ENCODE results near the gene LRRC8D. TPM values are rescaled to one million over a fixed set of nuclear protein-coding genes. Genes with fewer than 3 reads are reported as not detected.

Gene LRRC8D
- total RNA-seq, 2 donors from 2014 or later, result 7.6 to 13.0 TPM

DNA sequence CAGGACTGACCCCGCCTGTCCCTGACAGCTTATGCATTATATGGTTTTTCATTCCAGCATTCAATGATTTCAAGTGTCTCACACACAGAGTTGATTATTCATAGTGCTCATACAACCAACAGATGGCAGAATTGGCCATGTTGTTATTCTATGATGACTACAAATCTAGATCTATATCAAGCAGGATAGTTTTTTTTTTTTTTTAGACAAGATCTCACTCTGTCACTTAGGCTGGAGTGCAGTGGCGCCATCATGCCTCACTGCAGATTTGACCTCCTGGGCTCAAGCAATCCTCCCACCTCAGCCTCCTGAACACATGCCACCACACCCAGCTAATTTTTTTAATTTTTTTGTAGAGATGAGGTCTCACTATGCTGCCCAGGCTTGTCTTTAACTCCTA, 40.1 kb upstream of the LRRC8D start:
- H3K27me3 ChIP-seq, result no peaks in the 10 kb centered on the region
- no peak overlapping the region for H3K4me3 ChIP-seq
- no peak for ATAC-seq
- H3K4me1 ChIP-seq, result no peaks in the 10 kb centered on the region
- no peaks in the 10 kb centered on the region for H3K9me3 ChIP-seq
- DNase-seq, result no peak
- intact Hi-C loops (cut with DNase I), result no loop called here
- no peaks in the 10 kb centered on the region for H3K36me3 ChIP-seq (replicated peaks in 1 of 2; ENCODE audit: insufficient read depth in 1 of 2, low read depth in 2 of 2)
- 73 to 80% methylated on average over 2 of the region's 2 CpGs for WGBS, 2 donors
- TF ChIP-seq, protein P1, sequence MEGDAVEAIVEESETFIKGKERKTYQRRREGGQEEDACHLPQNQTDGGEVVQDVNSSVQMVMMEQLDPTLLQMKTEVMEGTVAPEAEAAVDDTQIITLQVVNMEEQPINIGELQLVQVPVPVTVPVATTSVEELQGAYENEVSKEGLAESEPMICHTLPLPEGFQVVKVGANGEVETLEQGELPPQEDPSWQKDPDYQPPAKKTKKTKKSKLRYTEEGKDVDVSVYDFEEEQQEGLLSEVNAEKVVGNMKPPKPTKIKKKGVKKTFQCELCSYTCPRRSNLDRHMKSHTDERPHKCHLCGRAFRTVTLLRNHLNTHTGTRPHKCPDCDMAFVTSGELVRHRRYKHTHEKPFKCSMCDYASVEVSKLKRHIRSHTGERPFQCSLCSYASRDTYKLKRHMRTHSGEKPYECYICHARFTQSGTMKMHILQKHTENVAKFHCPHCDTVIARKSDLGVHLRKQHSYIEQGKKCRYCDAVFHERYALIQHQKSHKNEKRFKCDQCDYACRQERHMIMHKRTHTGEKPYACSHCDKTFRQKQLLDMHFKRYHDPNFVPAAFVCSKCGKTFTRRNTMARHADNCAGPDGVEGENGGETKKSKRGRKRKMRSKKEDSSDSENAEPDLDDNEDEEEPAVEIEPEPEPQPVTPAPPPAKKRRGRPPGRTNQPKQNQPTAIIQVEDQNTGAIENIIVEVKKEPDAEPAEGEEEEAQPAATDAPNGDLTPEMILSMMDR (IDR thresholded peaks at IDR 0.05), result peak in 1 of 7 experiments; percentile 20
- no peak for TF ChIP-seq POLR2A (IDR thresholded peaks at IDR 0.05)
- H3K27ac ChIP-seq, result no peak overlapping the region

DNA sequence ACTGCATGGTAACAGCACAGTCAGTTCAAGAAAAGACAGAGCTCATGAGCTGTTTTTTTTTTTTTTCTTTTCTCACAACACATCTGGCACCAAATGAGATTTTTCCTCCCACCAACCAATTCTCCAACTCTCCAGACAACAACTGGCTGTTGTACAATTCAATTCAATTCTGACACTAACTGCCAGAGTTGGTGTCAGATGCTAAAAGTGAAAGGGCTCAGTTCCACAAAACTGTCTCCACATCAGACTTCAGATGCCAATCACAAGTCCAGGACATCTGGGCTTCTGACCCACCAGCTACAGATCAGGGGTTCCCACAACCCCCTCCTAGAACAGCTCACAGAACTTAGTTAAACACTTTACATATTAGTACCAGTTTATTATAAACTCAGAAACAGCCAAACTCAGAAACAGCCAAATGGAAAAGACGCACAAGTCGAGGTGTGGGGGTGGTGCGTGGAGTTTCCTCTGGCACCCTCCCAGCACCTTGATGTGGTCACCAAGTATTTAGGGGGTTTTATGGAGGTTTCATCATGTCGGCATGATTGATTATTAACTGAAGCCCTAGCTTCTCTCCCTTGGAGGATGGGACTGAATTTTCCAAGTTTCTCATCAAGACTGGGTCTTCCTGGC, 39.2 kb upstream of the LRRC8D start:
- DNase-seq (no peak), ATAC-seq (no peak)
- intact Hi-C loops (cut with DNase I), result no loop called here
- H3K9me3 ChIP-seq, result no peaks in the 10 kb centered on the region
- H3K36me3 ChIP-seq (replicated peaks in 1 of 2; ENCODE audit: insufficient read depth in 1 of 2, low read depth in 2 of 2), result no peaks in the 10 kb centered on the region
- no peaks in the 10 kb centered on the region for H3K27me3 ChIP-seq
- WGBS, 2 donors, result 66 to 68% methylated on average over 4 of the region's 4 CpGs
- no peaks in the 10 kb centered on the region for H3K4me1 ChIP-seq
- H3K27ac ChIP-seq, result no peak overlapping the region
- no peak overlapping the region for H3K4me3 ChIP-seq
- TF ChIP-seq POLR2A (IDR thresholded peaks at IDR 0.05), result no peak
- TF ChIP-seq, protein P1 (IDR thresholded peaks at IDR 0.05), result no peak

DNA sequence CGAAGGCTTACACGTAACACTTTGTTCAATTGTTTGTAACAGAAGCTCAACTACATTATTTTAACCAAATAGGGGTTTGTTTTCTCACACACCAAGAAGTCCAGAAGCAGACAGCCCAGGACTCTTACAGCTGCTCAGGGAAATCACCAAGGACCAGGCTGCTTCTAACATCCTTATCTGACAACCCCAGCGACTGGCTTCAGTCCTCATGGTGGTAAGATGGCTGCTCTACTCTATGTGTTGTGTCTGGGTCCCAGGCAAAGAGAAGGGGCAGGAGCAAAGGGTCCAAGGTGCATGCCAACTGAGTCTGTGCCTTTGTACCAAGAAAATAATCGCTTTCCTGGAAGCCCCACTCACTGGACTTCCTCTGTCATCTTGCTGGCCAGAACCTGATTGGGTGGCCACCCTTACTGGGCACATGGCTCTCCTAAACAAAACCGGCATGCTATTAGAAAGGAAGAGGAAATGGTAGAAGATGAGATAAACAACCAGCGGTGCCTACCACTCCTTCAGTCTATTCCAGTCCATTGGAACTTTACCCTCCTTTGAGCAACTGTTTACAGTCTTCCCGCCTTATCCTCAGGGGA, 34.1 kb upstream of the LRRC8D start:
- Histone ChIP-seq H3K4me1 (no peaks in the 10 kb centered on the region), H3K9me3 (no peaks in the 10 kb centered on the region), H3K27ac (no peak overlapping the region), H3K36me3 (replicated peaks in 1 of 2; ENCODE audit: insufficient read depth in 1 of 2, low read depth in 2 of 2) (no peaks in the 10 kb centered on the region), H3K27me3 (no peaks in the 10 kb centered on the region), H3K4me3 (no peak overlapping the region)
- no peak for TF ChIP-seq POLR2A (IDR thresholded peaks at IDR 0.05)
- TF ChIP-seq, protein P1 (IDR thresholded peaks at IDR 0.05), result no peak
- intact Hi-C loops (cut with DNase I), result no loop called here
- no peak for ATAC-seq
- DNase-seq, result no peak
- WGBS, 2 donors, result 65 to 77% methylated on average over 7 of the region's 7 CpGs

DNA sequence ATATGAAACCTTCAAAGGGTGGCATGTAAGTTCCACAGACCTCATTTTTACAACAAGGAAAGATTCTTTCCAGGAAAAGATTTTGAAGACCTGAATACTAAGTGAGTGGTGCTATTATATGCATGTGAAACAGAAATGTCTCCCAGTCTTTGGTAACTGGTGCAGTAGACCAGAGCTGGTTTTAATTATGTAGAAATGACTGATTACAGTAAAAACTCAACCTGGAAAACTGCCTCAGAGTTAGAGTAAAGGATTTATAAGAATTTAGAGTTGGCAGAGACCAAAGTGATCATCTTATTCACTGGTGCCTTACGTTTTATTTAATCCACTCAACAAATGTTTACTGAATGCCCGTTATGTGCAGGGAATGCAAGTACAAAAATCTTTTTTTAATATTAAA, 30.2 kb upstream of the LRRC8D start:
- Histone ChIP-seq H3K27me3 (no peaks in the 10 kb centered on the region), H3K27ac (no peak overlapping the region), H3K36me3 (replicated peaks in 1 of 2; ENCODE audit: insufficient read depth in 1 of 2, low read depth in 2 of 2) (no peaks in the 10 kb centered on the region), H3K4me1 (no peaks in the 10 kb centered on the region), H3K4me3 (no peak overlapping the region), H3K9me3 (no peaks in the 10 kb centered on the region)
- intact Hi-C loops (cut with DNase I), result no loop called here
- WGBS, 2 donors, result 72 to 86% methylated on average over 2 of the region's 2 CpGs
- TF ChIP-seq POLR2A (IDR thresholded peaks at IDR 0.05), result no peak
- ATAC-seq (no peak), DNase-seq (no peak)

DNA sequence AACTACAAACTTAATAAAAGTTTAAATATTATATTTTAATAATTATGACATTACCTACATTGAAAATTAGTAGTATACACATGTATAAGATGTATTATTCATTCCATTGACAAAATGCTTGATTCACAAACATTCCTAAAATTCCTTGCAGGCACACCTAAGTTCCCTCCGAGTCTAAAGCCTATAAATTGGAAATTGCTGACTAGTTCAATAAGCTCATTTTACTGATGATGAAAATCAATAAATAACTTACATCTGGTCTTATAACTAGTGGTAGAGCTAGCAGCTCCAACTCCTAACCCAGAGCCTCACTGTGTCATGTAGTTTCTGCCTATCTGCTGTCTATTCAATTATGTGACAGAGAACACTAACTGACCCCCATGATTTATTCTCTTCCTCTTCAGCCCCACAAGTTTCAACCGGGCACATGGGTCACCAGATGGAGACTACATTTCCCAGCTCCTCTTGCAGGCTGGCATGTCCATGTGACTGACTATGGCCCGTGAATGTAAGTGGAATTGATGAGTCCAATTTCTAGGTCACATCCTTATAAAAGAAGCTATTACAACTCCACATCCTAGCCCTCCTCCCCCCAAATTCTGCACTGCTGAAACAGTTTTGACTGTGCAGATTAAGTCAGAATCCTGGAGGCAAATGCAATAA, 29.6 kb upstream of the LRRC8D start:
- Histone ChIP-seq H3K36me3 (replicated peaks in 1 of 2; ENCODE audit: insufficient read depth in 1 of 2, low read depth in 2 of 2) (no peaks in the 10 kb centered on the region), H3K9me3 (no peaks in the 10 kb centered on the region), H3K27me3 (no peaks in the 10 kb centered on the region), H3K4me3 (no peak overlapping the region), H3K27ac (no peak overlapping the region), H3K4me1 (no peaks in the 10 kb centered on the region)
- ATAC-seq (no peak), DNase-seq (no peak)
- WGBS, 2 donors, result 52 to 61% methylated on average over 3 of the region's 3 CpGs
- TF ChIP-seq, protein P1 (IDR thresholded peaks at IDR 0.05), result no peak
- TF ChIP-seq POLR2A (IDR thresholded peaks at IDR 0.05), result no peak
- intact Hi-C loops (cut with DNase I), result no loop called here
